ENCODE results near the gene RLN3.
"Not testable (repeated sequence)": the region's sequence is repeated elsewhere in the genome, so short reads cannot be mapped to it uniquely, and the experiment has no call there.

RLN3 gene

DNA sequence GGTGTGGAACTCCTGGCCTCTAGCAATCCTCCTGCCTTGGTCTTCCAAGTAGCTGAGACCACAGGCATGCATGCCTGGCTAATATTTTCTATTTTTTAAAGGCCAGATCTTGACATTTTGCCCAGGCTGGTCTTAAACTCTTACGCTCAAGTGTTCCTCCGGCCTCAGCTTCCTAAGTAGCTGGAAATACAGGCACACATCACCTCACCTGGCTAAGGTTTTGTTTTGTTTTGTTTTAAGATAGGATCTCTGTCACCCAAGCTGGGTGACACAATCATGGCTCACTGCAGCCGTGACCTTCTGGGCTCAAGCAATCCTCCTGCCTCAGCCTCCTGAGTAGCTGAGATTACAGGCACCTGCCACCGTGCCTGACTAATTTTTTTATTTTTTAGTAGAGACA lies 5.5 kb upstream of the RLN3 start:
- TF ChIP-seq, protein P1, sequence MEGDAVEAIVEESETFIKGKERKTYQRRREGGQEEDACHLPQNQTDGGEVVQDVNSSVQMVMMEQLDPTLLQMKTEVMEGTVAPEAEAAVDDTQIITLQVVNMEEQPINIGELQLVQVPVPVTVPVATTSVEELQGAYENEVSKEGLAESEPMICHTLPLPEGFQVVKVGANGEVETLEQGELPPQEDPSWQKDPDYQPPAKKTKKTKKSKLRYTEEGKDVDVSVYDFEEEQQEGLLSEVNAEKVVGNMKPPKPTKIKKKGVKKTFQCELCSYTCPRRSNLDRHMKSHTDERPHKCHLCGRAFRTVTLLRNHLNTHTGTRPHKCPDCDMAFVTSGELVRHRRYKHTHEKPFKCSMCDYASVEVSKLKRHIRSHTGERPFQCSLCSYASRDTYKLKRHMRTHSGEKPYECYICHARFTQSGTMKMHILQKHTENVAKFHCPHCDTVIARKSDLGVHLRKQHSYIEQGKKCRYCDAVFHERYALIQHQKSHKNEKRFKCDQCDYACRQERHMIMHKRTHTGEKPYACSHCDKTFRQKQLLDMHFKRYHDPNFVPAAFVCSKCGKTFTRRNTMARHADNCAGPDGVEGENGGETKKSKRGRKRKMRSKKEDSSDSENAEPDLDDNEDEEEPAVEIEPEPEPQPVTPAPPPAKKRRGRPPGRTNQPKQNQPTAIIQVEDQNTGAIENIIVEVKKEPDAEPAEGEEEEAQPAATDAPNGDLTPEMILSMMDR (conservative IDR thresholded peaks at IDR 0.05; ENCODE audit: low read depth, low read length), result no peak

DNA sequence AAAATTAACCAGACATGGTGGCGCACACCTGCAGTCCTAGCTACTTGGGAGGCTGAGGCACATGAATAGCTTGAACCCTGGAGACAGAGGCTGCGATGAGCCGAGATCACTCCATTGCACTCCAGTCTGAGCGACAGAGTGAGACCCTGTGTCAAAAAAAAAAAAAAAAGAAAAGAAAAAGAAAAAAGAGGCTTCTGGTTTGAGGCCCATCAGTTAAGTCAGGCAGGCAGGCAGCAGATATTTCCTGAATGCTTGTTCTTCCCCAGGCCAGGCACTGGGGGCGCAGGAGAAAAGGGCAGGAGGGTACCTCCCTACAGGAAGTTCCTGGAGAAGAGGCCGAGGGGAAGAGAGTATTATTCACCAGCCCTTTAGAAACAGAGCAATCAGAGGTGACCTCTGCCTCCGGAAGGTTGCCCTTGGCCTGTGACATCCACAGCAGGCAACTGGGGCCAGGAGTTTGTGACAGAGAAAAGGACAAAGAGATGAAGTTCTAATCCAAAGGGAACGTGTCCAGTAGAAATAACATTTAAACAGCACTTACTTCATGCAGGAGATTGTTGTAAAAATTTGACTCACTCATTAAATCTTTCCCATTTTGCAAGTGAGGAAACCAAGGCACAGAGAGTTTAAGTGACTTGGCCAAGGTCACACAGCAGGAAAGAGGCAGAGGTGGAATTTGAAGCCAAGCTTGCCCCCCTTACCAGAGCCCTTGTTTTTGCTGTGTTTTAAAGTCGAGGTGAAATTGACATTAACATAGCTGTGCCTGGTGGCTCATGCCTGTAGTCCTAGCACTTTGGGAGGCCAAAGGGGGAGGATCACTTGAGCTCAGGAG lies 4.3 kb upstream of the RLN3 start:
- peak; percentile 73 for DNase-seq (ENCODE audit: low read depth)
- TF ChIP-seq, protein P1 (conservative IDR thresholded peaks at IDR 0.05; ENCODE audit: low read depth, low read length), result peak; percentile 71
- H3K4me3 ChIP-seq (ENCODE audit: low read depth, low read length), result no peak overlapping the region

More for the DNA sequence above, 5.5 kb upstream of the RLN3 start:
- DNase-seq (ENCODE audit: low read depth), result peak; percentile 50
- H3K4me3 ChIP-seq (ENCODE audit: low read depth, low read length), result no peak overlapping the region

DNA sequence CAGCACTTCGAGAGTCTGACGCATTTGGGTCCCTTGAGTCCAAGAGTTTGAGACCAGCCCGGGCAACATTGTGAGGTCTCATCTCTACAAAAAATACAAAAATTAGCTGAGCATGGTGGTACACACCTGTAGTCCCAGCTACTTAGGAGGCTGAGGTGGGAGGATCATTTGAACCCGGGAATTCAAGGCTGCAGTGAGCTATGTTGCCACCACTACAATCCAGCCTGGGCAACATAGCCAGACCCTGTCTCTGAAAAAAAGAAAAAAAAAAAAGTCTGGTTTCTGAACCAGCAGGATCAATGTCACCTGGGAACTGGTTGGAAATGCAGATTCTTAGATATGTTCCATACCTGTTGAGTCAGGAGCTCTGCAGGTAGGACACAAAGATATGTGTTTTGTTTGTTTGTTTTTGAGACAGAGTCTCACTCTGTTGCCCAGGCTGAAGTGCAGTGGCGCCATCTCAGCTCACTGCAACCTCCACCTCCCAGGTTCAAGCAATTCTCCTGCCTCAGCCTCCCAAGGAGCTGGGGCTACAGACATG lies 1.2 kb upstream of the RLN3 start:
- DNase-seq (ENCODE audit: low read depth); H3K4me3 ChIP-seq (ENCODE audit: low read depth, low read length): not testable (repeated sequence)

DNA sequence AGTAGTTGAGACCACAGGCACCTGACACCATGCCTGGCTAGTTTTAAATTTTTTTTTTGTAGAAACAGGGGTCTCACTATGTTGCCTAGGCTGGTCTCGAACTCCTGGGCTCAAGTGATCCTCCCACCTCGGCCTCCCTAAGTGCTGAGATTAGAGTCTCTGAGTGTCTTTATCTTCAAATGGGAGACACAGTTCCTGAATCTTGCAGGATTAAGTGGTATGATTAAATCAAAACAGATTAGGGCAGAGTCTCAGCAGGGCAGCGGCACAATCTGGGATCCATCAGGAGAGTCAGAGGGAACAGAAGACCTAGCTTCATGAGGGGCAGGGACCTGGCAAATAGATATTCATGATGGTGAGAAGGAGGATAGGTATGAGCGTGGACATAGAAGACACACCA lies 953 bp downstream of the RLN3 start:
- no peak for DNase-seq (ENCODE audit: low read depth)
- TF ChIP-seq, protein P1 (conservative IDR thresholded peaks at IDR 0.05; ENCODE audit: low read depth, low read length), result no peak
- H3K4me3 ChIP-seq (ENCODE audit: low read depth, low read length), result no peak overlapping the region

DNA sequence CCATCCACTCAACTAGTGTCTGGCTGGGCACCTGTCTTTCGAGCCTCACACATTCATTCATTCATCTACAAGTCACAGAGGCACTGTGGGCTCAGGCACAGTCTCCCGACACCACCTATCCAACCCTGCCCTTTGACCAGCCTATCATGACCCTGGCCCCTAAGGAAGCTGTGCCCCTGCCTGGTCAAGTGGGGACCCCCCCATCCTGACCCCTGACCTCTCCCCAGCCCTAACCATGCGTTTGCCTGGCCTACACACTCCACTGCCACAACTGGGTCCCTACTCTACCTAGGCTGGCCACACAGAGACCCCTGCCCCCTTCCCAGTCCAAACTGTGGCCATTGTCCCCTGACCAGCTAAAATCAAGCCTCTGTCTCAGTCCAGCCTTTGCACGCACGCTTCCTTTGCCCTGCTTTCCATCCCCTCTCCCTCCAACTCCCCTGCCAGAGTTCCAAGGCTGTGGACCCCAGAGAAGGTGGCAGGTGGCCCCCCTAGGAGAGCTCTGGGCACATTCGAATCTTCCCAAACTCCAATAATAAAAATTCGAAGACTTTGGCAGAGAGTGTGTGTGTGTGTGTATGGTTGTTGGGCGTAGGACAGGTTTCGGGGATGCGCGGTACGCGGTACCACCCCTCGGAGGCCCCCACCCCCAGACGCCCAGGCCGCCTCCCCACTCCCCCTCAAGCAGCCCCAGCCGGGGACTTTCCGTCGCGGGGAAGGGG lies 3.2 kb downstream of the RLN3 start:
- peak overlapping the region; percentile 62 for H3K4me3 ChIP-seq (ENCODE audit: low read depth, low read length)
- DNase-seq (ENCODE audit: low read depth), result no peak
- TF ChIP-seq, protein P1 (conservative IDR thresholded peaks at IDR 0.05; ENCODE audit: low read depth, low read length), result no peak

DNA sequence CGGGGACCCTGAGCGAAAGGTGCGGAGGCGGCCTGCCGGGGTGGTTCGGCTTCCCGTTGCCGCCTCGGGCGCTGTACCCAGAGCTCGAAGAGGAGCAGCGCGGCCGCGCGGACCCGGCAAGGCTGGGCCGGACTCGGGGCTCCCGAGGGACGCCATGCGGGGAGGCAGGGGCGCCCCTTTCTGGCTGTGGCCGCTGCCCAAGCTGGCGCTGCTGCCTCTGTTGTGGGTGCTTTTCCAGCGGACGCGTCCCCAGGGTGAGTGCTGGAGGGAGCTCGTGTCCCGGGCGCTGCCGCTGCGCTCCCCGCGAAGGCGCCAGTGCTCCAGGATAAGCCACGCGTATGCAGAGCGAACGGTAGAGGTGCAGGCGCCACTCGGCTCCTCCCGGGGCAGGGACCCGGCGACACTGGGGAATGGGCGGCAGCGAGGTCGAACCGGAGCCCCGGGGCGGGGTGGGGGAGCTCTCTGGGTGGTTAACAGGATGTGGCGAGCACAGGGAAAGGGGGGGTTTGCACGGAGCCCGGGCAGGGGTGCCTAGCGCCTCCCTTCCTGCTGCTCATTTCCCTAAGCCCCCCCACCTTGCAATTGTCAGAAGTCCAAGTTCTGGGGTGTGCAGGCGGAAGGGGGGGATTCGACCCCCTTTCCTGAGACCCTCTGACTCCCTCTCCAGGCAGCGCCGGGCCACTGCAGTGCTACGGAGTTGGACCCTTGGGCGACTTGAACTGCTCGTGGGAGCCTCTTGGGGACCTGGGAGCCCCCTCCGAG lies 4.0 kb downstream of the RLN3 start, which contains the start of gene IL27RA:
Gene IL27RA, plus strand, starts transcription at position 44 of the 762 bp plus-strand sequence. Its CDS starts 111 bp downstream, at position 155.
- peak; percentile 32 for DNase-seq (ENCODE audit: low read depth)
- H3K4me3 ChIP-seq (ENCODE audit: low read depth, low read length), result peak within 1 kb of the TSS; percentile 62

More for the DNA sequence above, 4.0 kb downstream of the RLN3 start, which contains the start of gene IL27RA:
- TF ChIP-seq, protein P1 (conservative IDR thresholded peaks at IDR 0.05; ENCODE audit: low read depth, low read length), result peak; percentile 78
